Measurements from ENCODE around the gene TRPT1. TPM values are rescaled to one million over a fixed set of nuclear protein-coding genes. Genes with fewer than 3 reads are reported as not detected.

TRPT1 gene
- total and polyA plus RNA-seq, 2 of the 4 experiments (the other 2 are of a cell fraction): 63.2 to 81.9 TPM

GRCh38 chr11:64255135-64256128, 29.4 kb upstream of the TRPT1 start:
- H4K8ac ChIP-seq (ENCODE audit: low read depth in 2 of 2, low read length in 2 of 2): no peak overlapping the region
- no peak overlapping the region for H2AK5ac ChIP-seq (ENCODE audit: low read depth, low read length)
- H3K14ac ChIP-seq (replicated peaks; ENCODE audit: low read depth, low read length): no peak overlapping the region
- no peaks in the 10 kb centered on the region for H3K9me3 ChIP-seq (ENCODE audit: control insufficient read depth, insufficient read depth, low read length)
- H2AFZ ChIP-seq (replicated peaks; ENCODE audit: low read length, poor library complexity): no peak overlapping the region
- H2BK15ac ChIP-seq (ENCODE audit: low read depth, low read length): no peak overlapping the region
- 90% methylated on average over 8 of the region's 35 CpGs; no CpG with 5 or more reads in 1 of the 2 experiments for WGBS, 2 experiments (ENCODE audit: extremely low coverage in 2 of 2, insufficient read length in 1 of 2)
- H4K91ac ChIP-seq (ENCODE audit: insufficient read depth, low read depth, low read length): no peak overlapping the region
- intact Hi-C loops (cut with micrococcal nuclease): no loop called here
- no peak overlapping the region for H2BK5ac ChIP-seq (ENCODE audit: low read depth, low read length, poor library complexity, severe bottlenecking)
- TF ChIP-seq RAD21 (IDR thresholded peaks at IDR 0.05; ENCODE audit: low read length) (no peak), MXI1 (IDR thresholded peaks at IDR 0.05; ENCODE audit: borderline replicate concordance, low read depth, low read length) (no peak), SMC3 (IDR thresholded peaks at IDR 0.05; ENCODE audit: low read depth, low read length) (no peak)
- no peak overlapping the region for H2AK9ac ChIP-seq (replicated peaks; ENCODE audit: low read depth, low read length, poor library complexity)
- H3K4me2 ChIP-seq (ENCODE audit: low read depth, low read length): no peak overlapping the region
- dilution Hi-C loops (cut with HindIII; ENCODE audit: low sequenced_read_pairs, unreplicated experiment): no loop called here
- H3K4me3 ChIP-seq (ENCODE audit: insufficient read depth, low read depth, low read length): no peak overlapping the region
- no peak overlapping the region for H3K18ac ChIP-seq (ENCODE audit: low read depth, low read length)
- H3K36me3 ChIP-seq (ENCODE audit: control insufficient read depth, insufficient read depth, low read length): peaks cover 44% of the 10 kb centered on the region
- no peak overlapping the region for H3K4ac ChIP-seq (ENCODE audit: low read depth, low read length)
- no TSS peak for BruUV-seq (replicated peaks)
- DNase-seq: no peak
- no peak overlapping the region for H2BK20ac ChIP-seq (ENCODE audit: low read depth, low read length)
- H3K9ac ChIP-seq (ENCODE audit: low read depth, low read length): no peak overlapping the region
- CTCF ChIA-PET: interaction anchor here (0.6 kb wide), 1 partner anchor 553 kb away, joined by 3 read pairs; no protein-coding TSS in a partner anchor
- ATAC-seq (ENCODE audit: low read depth): no peak
- no peak overlapping the region for H3K27ac ChIP-seq (ENCODE audit: insufficient read depth, low read length)
- no peak overlapping the region for H4K5ac ChIP-seq (ENCODE audit: low read depth, low read length)
- H3K4me1 ChIP-seq (ENCODE audit: control insufficient read depth, insufficient read depth, low read length): peaks cover 10% of the 10 kb centered on the region
- POLR2A ChIA-PET (ENCODE audit: unreplicated experiment): no interaction called here
- peaks cover 14 to 75% of the 10 kb centered on the region in 2 experiments for H3K79me1 ChIP-seq (ENCODE audit: low read depth in 1 of 2, low read length in 2 of 2)
- H3K56ac ChIP-seq (ENCODE audit: extremely low read depth, insufficient read depth, low read length): no peak overlapping the region
- no peak overlapping the region for H2BK120ac ChIP-seq (ENCODE audit: low read depth, low read length)
- peaks cover 5% of the 10 kb centered on the region; the same call in 1 of the 2 replicates for H4K20me1 ChIP-seq (ENCODE audit: insufficient read depth, low read length)
- no peaks in the 10 kb centered on the region for H3K27me3 ChIP-seq (ENCODE audit: control insufficient read depth, insufficient read depth, low read length)
- in situ Hi-C loops (cut with MboI; ENCODE audit: low sequenced_read_pairs): no loop called here
- H3K9me1 ChIP-seq (ENCODE audit: insufficient read depth, low read length): no peaks in the 10 kb centered on the region
- no peak overlapping the region for H3K23ac ChIP-seq (ENCODE audit: low read depth, low read length)

All from IMR-90 (cell line).